CD4-positive, alpha-beta T cell (primary cell): Measurements from ENCODE around the gene PRDM8. TPM values are rescaled to one million over a fixed set of nuclear protein-coding genes. Genes with fewer than 3 reads are reported as not detected.

Source experiments
- ATAC-seq: fragments of 200-7000 bp; cut with Tn5 transposase; one replicate; pipeline ENCODE4 v1.10.0; 2022; ENCODE audit warnings: mild to moderate bottlenecking; ENCODE audit not compliant: poor library complexity
- CTCF ChIA-PET: fragments of 350-600 bp; sonication (Branson Sonifier 250); formaldehyde crosslinking; loops from one replicate; lab custom pipeline; 2021; ENCODE audit warnings: antibody characterized with exemption, inconsistent platforms; lab: Charles Lee
- POLR2A ChIA-PET: fragments of 350-600 bp; sonication (Branson Sonifier 250); formaldehyde crosslinking; loops from one replicate; lab custom pipeline; 2021; ENCODE audit warnings: antibody characterized with exemption, inconsistent platforms; lab: Charles Lee
- DNase-seq, 14 experiments: peaks; one replicate each; pipeline ENCODE4 v3.0.0-alpha.2; 2013 to 2020; ENCODE audit warnings: mixed read lengths in 2 of 14
- H3K27ac ChIP-seq, 2 donors: one replicate each; pipeline versions ENCODE4 v1.5.1 to v1.7.0; 2013; ENCODE audit warnings: low read length in 2 of 2, low read depth in 1 of 2, mild to moderate bottlenecking in 1 of 2
- H3K27me3 ChIP-seq, 2 experiments: 1 replicate in 1 of 2; 2 replicates in 1 of 2; pipeline versions ENCODE4 v1.6.1 to v1.7.0; 2013; ENCODE audit warnings: low read length in 2 of 2, control low read depth in 1 of 2, mild to moderate bottlenecking in 1 of 2, moderate library complexity in 1 of 2; ENCODE audit not compliant: insufficient read depth in 2 of 2, control insufficient read depth in 1 of 2
- H3K36me3 ChIP-seq: one replicate; pipeline ENCODE4 v1.6.1; 2013; ENCODE audit warnings: low read length, control low read depth; ENCODE audit not compliant: insufficient read depth
- H3K4me1 ChIP-seq: one replicate; pipeline ENCODE4 v1.6.1; 2013; ENCODE audit warnings: low read length, control low read depth; ENCODE audit not compliant: insufficient read depth
- H3K4me3 ChIP-seq: one replicate; pipeline ENCODE4 v1.5.1; 2013; ENCODE audit warnings: mild to moderate bottlenecking, low read length, moderate library complexity
- H3K9me3 ChIP-seq, 2 experiments: 1 replicate in 1 of 2; 2 replicates in 1 of 2; pipeline versions ENCODE4 v1.6.1 to v1.7.0; 2013; ENCODE audit warnings: low read length in 2 of 2, mild to moderate bottlenecking in 2 of 2, control low read depth in 1 of 2, moderate library complexity in 1 of 2; ENCODE audit not compliant: control insufficient read depth in 1 of 2, insufficient read depth in 1 of 2
- H3K27ac Mint-ChIP-seq: one replicate; pipeline ENCODE4 v1.8.0; 2020; ENCODE audit warnings: mixed read lengths
- H3K27me3 Mint-ChIP-seq: one replicate; pipeline ENCODE4 v1.8.0; 2021; ENCODE audit warnings: mixed read lengths
- H3K36me3 Mint-ChIP-seq: one replicate; pipeline ENCODE4 v1.8.0; 2021; ENCODE audit warnings: low read depth, mixed read lengths
- H3K4me1 Mint-ChIP-seq: one replicate; pipeline ENCODE4 v1.8.0; 2021; ENCODE audit warnings: low read depth, mixed read lengths
- H3K4me3 Mint-ChIP-seq: one replicate; pipeline ENCODE4 v1.8.0; 2020; ENCODE audit warnings: mild to moderate bottlenecking, mixed read lengths
- H3K9me3 Mint-ChIP-seq: one replicate; pipeline ENCODE4 v1.8.0; 2020; ENCODE audit warnings: mixed read lengths
- CTCF ChIP-seq: fragments of 200-600 bp; IDR thresholded peaks from one replicate; pipeline ENCODE4 v1.8.0; 2022; ENCODE audit warnings: antibody characterized with exemption, mild to moderate bottlenecking
- intact Hi-C, 2 experiments: fragments of 100-400 bp; cut with DNase I in 1 of 2; cut with micrococcal nuclease in 1 of 2; formaldehyde crosslinking; loops; one replicate each; pipeline versions ENCODE4 v1.15.1 to v1.9.0; 2023 to 2025; cut with DNase I, micrococcal nuclease
- total RNA-seq, 174 experiments: library from RNA in 2 of 174; stranded (reverse) in 2 of 174; gene quantifications; one replicate each; pipeline ENCODE4 v1.2.3 and lab custom pipeline; 2021 to 2026

PRDM8 gene
- total RNA-seq, 2 experiments from 2014 or later = 4.2 to 5.1 TPM

DNA sequence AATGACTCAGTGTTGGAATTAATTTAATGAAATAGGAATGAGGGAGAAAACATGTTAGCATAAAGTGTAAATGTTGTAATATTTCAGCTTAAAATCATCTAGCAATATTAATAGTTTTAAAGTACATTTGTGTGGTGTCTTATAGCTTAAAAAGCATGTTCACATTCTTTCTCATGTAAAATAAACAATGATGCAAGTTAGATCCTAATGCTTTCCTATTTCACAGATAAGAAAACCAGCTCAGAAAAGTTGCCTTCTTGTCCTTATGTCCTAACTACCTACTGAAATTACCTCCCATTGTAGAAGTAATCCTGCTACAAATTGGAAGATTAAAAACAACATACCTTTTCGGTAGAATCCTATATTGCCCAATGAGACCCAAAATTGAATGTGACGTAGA lies 40.9 kb upstream of the PRDM8 start:
- H3K27ac ChIP-seq = no peak overlapping the region
- no peak for TF ChIP-seq CTCF
- H3K9me3 ChIP-seq = no peaks in the 10 kb centered on the region
- no peaks in the 10 kb centered on the region for H3K27me3 Mint-ChIP-seq
- no peaks in the 10 kb centered on the region for H3K36me3 Mint-ChIP-seq
- H3K9me3 Mint-ChIP-seq = peaks cover 7% of the 10 kb centered on the region
- DNase-seq (no peak), ATAC-seq (no peak)
- ChIA-PET CTCF (interaction anchor here (2.0 to 2.5 kb wide), 2 partner anchors 17 to 46 kb away, joined by 4 to 7 read pairs; no protein-coding TSS in a partner anchor), POLR2A (interaction anchor here (0.9 to 3.3 kb wide), 3 partner anchors 9 to 30 kb away, joined by 3 to 18 read pairs (median 5); no protein-coding TSS in a partner anchor)
- H3K36me3 ChIP-seq = no peaks in the 10 kb centered on the region
- H3K4me3 ChIP-seq = no peak overlapping the region
- H3K27ac Mint-ChIP-seq = no peak overlapping the region
- H3K4me1 Mint-ChIP-seq = peaks cover 15% of the 10 kb centered on the region
- H3K4me1 ChIP-seq = no peaks in the 10 kb centered on the region
- no peak overlapping the region for H3K4me3 Mint-ChIP-seq
- intact Hi-C loops = no loop called here
- no peaks in the 10 kb centered on the region for H3K27me3 ChIP-seq

DNA sequence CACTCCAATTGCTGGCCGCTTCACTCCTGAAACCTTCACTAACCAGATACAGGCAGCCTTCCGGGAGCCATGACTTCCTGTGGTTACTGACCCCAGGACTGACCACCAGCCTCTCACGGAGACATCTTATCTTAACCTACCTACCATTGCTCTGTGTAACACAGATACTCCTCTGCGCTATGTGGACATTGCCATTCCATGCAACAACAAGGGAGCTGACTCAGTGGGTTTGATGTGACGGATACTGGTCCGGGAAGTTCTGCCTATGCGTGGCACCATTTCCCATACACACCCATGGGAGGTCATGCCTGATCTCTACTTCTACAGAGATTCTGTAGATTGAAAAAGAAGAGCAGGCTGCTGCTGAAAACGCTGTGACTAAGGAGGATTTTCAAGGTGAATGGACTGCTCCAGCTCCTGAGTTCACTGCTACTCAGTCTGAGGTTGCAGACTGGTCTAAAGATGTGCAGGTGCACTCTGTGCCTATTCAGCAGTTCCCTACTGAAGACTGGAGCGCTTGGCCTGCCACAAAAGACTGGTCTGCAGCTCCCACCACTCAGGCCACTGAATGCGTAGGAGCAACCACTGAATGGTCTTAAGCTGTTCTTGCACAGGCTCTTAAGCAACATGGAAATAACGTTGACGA lies 35.8 kb upstream of the PRDM8 start:
- Histone ChIP-seq H3K27ac (no peak overlapping the region), H3K4me3 (no peak overlapping the region), H3K4me1 (no peaks in the 10 kb centered on the region), H3K9me3 (no peaks in the 10 kb centered on the region), H3K36me3 (no peaks in the 10 kb centered on the region), H3K27me3 (no peaks in the 10 kb centered on the region)
- ChIA-PET POLR2A (interaction anchor here (1.9 kb wide), 1 partner anchor 9 kb away, joined by 4 read pairs; no protein-coding TSS in a partner anchor), CTCF (no interaction called here)
- Mint-ChIP-seq H3K27me3 (no peaks in the 10 kb centered on the region), H3K4me3 (no peak overlapping the region), H3K27ac (no peak overlapping the region), H3K36me3 (no peaks in the 10 kb centered on the region), H3K4me1 (no peaks in the 10 kb centered on the region), H3K9me3 (peaks cover 7% of the 10 kb centered on the region)
- no peak for ATAC-seq
- intact Hi-C loops = no loop called here
- no peak for DNase-seq
- TF ChIP-seq CTCF = no peak

DNA sequence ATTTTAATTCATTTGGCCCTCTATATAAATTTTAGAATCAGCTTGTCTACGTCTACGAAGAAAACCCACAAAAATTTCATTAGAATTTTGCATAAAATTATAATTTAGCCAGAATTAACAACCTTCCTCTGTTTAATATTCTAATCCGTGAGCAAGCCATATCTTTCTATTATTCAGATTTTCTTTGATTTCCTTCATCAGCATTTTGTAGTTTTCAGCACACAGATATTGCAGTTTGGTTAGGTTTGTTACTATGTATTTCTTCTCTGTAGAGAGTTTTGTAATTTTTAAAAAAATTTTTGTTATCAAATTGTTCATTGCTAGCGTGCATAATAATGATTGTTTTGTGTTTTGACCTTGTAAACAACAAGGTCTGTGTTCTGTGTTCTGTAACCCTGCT lies 34.9 kb upstream of the PRDM8 start:
- Mint-ChIP-seq H3K9me3 (peaks cover 5% of the 10 kb centered on the region), H3K27me3 (no peaks in the 10 kb centered on the region), H3K4me3 (no peak overlapping the region), H3K4me1 (no peaks in the 10 kb centered on the region), H3K36me3 (no peaks in the 10 kb centered on the region), H3K27ac (no peak overlapping the region)
- Histone ChIP-seq H3K9me3 (no peaks in the 10 kb centered on the region), H3K27ac (no peak overlapping the region), H3K27me3 (no peaks in the 10 kb centered on the region), H3K4me3 (no peak overlapping the region), H3K36me3 (no peaks in the 10 kb centered on the region), H3K4me1 (no peaks in the 10 kb centered on the region)
- intact Hi-C loops = no loop called here
- ChIA-PET POLR2A (interaction anchor here (1.9 kb wide), 1 partner anchor 10 kb away, joined by 4 read pairs; no protein-coding TSS in a partner anchor), CTCF (no interaction called here)
- DNase-seq (no peak), ATAC-seq (no peak)
- TF ChIP-seq CTCF = no peak
